KMS-11 (cell line): ENCODE data around the gene HOXB6.

Experiments
- H2AFZ ChIP-seq: fragments of 200-600 bp; sonication (generic); 2 replicates; pipeline ENCODE4 v1.6.1; 2016; ENCODE audit warnings: antibody characterized with exemption, mixed run types, low read depth
- H3K27ac ChIP-seq: fragments of 200-600 bp; sonication (generic); 2 replicates; pipeline ENCODE4 v1.6.1; 2016; ENCODE audit warnings: mild to moderate bottlenecking, mixed run types
- H3K27me3 ChIP-seq: fragments of 200-600 bp; sonication (generic); 2 replicates; pipeline ENCODE4 v1.6.1; 2017; ENCODE audit warnings: mild to moderate bottlenecking, low read depth, mixed run types, moderate library complexity; ENCODE audit not compliant: insufficient read depth
- H3K36me3 ChIP-seq: fragments of 200-600 bp; sonication (generic); 2 replicates; pipeline ENCODE4 v1.6.1; 2017; ENCODE audit warnings: mild to moderate bottlenecking, mixed run types; ENCODE audit not compliant: insufficient read depth
- H3K4me1 ChIP-seq: fragments of 200-600 bp; sonication (generic); 2 replicates; pipeline ENCODE4 v1.6.1; 2016; ENCODE audit warnings: mild to moderate bottlenecking, low read depth, mixed run types; ENCODE audit not compliant: poor library complexity, severe bottlenecking
- H3K4me2 ChIP-seq: fragments of 200-600 bp; sonication (generic); 2 replicates; pipeline ENCODE4 v1.7.0; 2016; ENCODE audit warnings: mild to moderate bottlenecking, mixed run types
- H3K4me3 ChIP-seq: fragments of 200-600 bp; sonication (generic); IDR thresholded peaks from 2 replicates; pipeline ENCODE4 v1.6.1; 2017; ENCODE audit warnings: low read depth, low read length, mixed read lengths; ENCODE audit not compliant: insufficient read depth
- H3K79me2 ChIP-seq: fragments of 200-600 bp; sonication (generic); 2 replicates; pipeline ENCODE4 v1.6.1; 2016; ENCODE audit warnings: low read depth, mixed run types; ENCODE audit not compliant: insufficient read depth
- H3K9ac ChIP-seq: fragments of 200-600 bp; sonication (generic); 2 replicates; pipeline ENCODE4 v1.6.1; 2016; ENCODE audit warnings: mild to moderate bottlenecking, mixed run types
- H4K20me1 ChIP-seq: fragments of 200-600 bp; sonication (generic); 2 replicates; pipeline ENCODE4 v1.6.1; 2016; ENCODE audit warnings: mild to moderate bottlenecking, mixed run types; ENCODE audit not compliant: insufficient read depth
- TF ChIP-seq, protein P1 (sequence below): fragments of 200-600 bp; sonication (generic); conservative IDR thresholded peaks from 2 replicates; pipeline ENCODE4 v1.6.1; 2017; ENCODE audit warnings: low read depth, mild to moderate bottlenecking, antibody characterized with exemption, low read length, moderate library complexity, mixed read lengths

HOXB6 gene

DNA sequence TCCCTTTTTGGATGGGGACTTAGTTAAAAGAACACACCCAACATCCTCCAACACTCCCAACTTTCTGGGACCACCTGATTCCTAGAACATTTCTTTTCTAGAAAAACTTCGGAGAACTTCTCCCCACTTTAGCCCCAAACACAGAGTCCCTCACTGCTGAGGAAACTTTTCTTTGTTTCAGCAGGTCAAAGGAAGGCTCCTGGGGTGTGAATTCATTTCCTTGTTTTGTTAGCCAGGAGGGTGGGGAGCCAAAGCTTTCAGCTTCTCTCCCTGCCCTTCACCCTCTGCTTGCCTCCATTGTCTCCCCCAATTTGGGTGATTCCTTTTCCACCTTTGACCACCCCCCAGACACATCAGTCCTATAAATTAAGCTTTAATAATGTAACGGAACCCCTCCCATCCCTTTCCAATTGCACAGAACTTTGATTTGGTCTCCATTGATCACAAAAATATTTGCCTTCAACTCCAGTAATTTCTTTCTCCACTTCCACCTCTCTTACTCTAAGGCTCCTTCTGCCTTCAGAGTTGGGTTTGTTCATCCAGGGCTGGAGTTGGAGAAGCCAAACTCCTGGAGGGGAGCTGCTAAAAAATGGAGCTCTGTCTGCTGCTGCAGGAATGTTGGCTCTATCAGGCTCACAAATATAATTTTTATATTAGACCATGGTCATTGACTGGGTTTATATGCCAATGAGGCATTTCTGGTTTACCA, 37.0 kb downstream of the HOXB6 start:
- Histone ChIP-seq H3K36me3 (no peaks in the 10 kb centered on the region), H2AFZ (no peak overlapping the region), H3K4me2 (no peak overlapping the region), H3K4me1 (no peaks in the 10 kb centered on the region), H4K20me1 (no peaks in the 10 kb centered on the region), H3K27ac (no peak overlapping the region), H3K4me3 (no peak overlapping the region), H3K9ac (no peak overlapping the region), H3K27me3 (no peaks in the 10 kb centered on the region), H3K79me2 (no peaks in the 10 kb centered on the region)
- TF ChIP-seq, protein P1, sequence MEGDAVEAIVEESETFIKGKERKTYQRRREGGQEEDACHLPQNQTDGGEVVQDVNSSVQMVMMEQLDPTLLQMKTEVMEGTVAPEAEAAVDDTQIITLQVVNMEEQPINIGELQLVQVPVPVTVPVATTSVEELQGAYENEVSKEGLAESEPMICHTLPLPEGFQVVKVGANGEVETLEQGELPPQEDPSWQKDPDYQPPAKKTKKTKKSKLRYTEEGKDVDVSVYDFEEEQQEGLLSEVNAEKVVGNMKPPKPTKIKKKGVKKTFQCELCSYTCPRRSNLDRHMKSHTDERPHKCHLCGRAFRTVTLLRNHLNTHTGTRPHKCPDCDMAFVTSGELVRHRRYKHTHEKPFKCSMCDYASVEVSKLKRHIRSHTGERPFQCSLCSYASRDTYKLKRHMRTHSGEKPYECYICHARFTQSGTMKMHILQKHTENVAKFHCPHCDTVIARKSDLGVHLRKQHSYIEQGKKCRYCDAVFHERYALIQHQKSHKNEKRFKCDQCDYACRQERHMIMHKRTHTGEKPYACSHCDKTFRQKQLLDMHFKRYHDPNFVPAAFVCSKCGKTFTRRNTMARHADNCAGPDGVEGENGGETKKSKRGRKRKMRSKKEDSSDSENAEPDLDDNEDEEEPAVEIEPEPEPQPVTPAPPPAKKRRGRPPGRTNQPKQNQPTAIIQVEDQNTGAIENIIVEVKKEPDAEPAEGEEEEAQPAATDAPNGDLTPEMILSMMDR, result no peak

DNA sequence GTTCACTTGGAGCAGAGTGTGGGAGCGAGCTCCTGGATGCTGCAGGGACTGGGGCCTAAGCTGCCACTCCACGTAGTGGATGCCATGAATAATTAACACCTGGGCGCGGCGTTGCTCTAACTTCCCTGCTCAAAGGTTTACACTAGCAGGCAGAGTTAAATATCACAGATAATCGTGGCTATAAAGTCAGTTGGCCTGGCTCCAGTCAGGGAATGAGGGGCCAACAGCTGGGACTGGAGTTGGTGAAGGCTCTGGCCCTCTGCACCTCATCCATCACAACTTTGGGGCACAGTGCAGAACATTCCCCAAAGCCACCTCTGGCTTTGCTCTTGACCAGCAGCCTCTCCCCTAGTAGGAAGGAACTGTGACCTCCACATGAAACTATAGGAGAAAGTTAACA, 37.6 kb downstream of the HOXB6 start:
- Histone ChIP-seq H3K27ac (no peak overlapping the region), H3K4me3 (no peak overlapping the region), H4K20me1 (no peaks in the 10 kb centered on the region), H3K4me1 (no peaks in the 10 kb centered on the region), H2AFZ (no peak overlapping the region), H3K4me2 (no peak overlapping the region), H3K79me2 (no peaks in the 10 kb centered on the region), H3K9ac (no peak overlapping the region), H3K36me3 (no peaks in the 10 kb centered on the region), H3K27me3 (no peaks in the 10 kb centered on the region)
- TF ChIP-seq, protein P1, result no peak

DNA sequence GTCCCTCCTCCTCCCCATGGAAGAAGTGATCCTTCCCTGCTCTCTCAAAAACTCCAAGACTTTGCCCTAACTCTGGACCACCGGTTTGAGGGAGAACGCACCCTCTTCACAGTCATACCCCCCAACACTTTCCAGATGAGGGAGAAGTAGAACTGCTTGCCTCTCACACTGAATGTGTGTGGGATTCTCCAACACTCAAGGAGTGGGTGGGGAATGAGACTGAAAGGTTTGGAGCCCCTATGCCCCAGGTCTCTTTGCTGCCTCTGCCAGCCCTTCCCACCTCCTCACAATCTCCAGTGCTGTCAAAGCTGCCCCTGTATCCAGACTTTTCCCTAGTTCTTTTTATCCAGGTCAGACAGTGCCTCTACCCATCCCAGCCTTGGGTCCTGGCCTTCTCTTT, 38.1 kb downstream of the HOXB6 start:
- Histone ChIP-seq H3K4me2 (no peak overlapping the region), H3K79me2 (no peaks in the 10 kb centered on the region), H3K4me1 (no peaks in the 10 kb centered on the region), H3K27ac (no peak overlapping the region), H3K4me3 (no peak overlapping the region), H2AFZ (no peak overlapping the region), H3K9ac (no peak overlapping the region), H4K20me1 (no peaks in the 10 kb centered on the region), H3K27me3 (no peaks in the 10 kb centered on the region), H3K36me3 (no peaks in the 10 kb centered on the region)
- TF ChIP-seq, protein P1, result no peak

DNA sequence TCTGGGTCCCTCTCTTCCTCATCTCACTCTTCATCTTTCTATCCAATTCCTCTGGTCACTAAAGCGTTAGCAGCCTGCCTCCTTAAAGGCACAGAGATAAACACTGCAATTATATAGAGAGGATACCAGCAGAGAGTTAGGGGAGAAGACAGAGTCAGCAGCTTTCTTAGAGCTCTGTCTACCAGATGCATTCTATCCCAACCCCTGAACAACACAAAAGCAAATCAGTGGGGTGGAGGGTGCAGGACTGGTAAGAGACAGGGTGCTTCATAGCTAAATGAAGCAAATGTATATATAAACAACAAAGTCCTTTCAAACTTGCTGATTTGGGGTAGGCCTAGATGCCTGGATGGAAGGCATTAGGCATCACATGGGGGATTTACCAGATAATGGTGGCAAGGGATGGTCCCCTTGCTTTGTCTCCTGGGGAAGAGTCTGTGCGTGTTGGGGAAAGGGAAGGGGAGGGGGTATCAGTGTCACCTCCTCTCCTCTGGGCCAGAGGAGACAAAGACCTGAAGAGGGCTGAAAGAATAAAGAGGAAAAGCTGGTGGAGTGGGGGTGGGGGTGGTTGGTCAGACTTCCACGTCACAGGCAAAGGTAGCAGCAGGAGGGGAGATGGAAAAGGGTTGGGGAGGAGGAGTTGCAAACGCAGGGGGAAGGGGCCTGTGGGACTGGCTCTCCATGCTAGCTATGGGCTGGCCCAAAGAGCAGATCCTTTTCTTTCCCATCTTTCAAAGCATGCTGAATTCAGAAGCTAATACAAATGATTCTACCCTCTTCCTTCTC, 38.7 kb downstream of the HOXB6 start:
- Histone ChIP-seq H4K20me1 (no peaks in the 10 kb centered on the region), H3K27ac (no peak overlapping the region), H3K4me1 (no peaks in the 10 kb centered on the region), H3K4me2 (no peak overlapping the region), H3K36me3 (no peaks in the 10 kb centered on the region), H3K9ac (no peak overlapping the region), H3K4me3 (no peak overlapping the region), H3K79me2 (no peaks in the 10 kb centered on the region), H3K27me3 (no peaks in the 10 kb centered on the region), H2AFZ (no peak overlapping the region)
- TF ChIP-seq, protein P1, result no peak
